Esophagus squamous epithelium (tissue), 5 donors: Measurements from ENCODE around the gene AK2. TPM values are rescaled to one million over a fixed set of nuclear protein-coding genes. Genes with fewer than 3 reads are reported as not detected.
A peak's percentile ranks its signal among the peaks of the same experiment; 100 is the strongest.

ENCODE experiments used
- DNase-seq: peaks from one replicate; lab custom pipeline; 2025; lab: John Stamatoyannopoulos, UW
- H3K27ac ChIP-seq, 4 donors: fragments of 200-600 bp; sonication (generic); one replicate each; pipeline ENCODE4 v1.5.1; 2016 to 2019; ENCODE audit warnings: mild to moderate bottlenecking in 1 of 4
- H3K27me3 ChIP-seq, 4 donors: fragments of 200-600 bp; sonication (generic); 1 replicate in 3 of 4; 2 replicates in 1 of 4; pipeline versions ENCODE4 v1.5.1 to v1.6.0; 2017 to 2021; ENCODE audit warnings: antibody characterized with exemption in 1 of 4
- H3K36me3 ChIP-seq, 3 donors: fragments of 200-600 bp; sonication (generic); one replicate each; pipeline ENCODE4 v1.5.1; 2016 to 2019
- H3K4me1 ChIP-seq, 3 donors: fragments of 200-600 bp; sonication (generic); one replicate each; pipeline ENCODE4 v1.5.1; 2017 to 2019
- H3K4me3 ChIP-seq, 4 donors: fragments of 200-600 bp; sonication (generic); 1 replicate in 3 of 4; 2 replicates in 1 of 4; pipeline ENCODE4 v1.5.1; 2016 to 2019; ENCODE audit warnings: mild to moderate bottlenecking in 2 of 4, moderate library complexity in 1 of 4
- H3K9me3 ChIP-seq, 3 donors: fragments of 200-600 bp; sonication (generic); one replicate each; pipeline ENCODE4 v1.5.1; 2016 to 2019
- POLR2A ChIP-seq, 4 donors: fragments of 450-650 bp; IDR thresholded peaks; one replicate each; pipeline ENCODE4 v1.6.1; 2017; ENCODE audit warnings: antibody characterized with exemption in 4 of 4, mild to moderate bottlenecking in 4 of 4, moderate library complexity in 3 of 4
- WGBS, 2 donors: methylation state at CpG; one replicate each; pipeline ENCODE4 v1.1.5; 2018; 5-methylcytosine and 5-hydroxymethylcytosine counted together
- intact Hi-C: fragments of 100-400 bp; cut with DNase I; formaldehyde crosslinking; loops from one replicate; pipeline ENCODE4 v1.15.0; 2022
- total RNA-seq, 4 donors: library from RNA; depleted of rRNA; stranded (reverse); fragments of >200 nt; gene quantifications; one replicate each; pipeline ENCODE4 v1.1.0, GENCODE V29; 2016
- TF ChIP-seq, protein P1 (sequence below), 6 experiments: fragments of 450-650 bp in 4 of 6; fragments of 200-600 bp in 2 of 6; sonication (generic) in 2 of 6; IDR thresholded peaks; one replicate each; pipeline ENCODE4 v1.5.1; 2016 to 2019; ENCODE audit warnings: antibody characterized with exemption in 6 of 6, mild to moderate bottlenecking in 4 of 6, moderate library complexity in 4 of 6
- donor health status: DM: yes; HTN: yes; CAD: no.

The AK2 gene
- total RNA-seq, 4 donors from 2014 or later: 126 to 167 (median 151) TPM

DNA sequence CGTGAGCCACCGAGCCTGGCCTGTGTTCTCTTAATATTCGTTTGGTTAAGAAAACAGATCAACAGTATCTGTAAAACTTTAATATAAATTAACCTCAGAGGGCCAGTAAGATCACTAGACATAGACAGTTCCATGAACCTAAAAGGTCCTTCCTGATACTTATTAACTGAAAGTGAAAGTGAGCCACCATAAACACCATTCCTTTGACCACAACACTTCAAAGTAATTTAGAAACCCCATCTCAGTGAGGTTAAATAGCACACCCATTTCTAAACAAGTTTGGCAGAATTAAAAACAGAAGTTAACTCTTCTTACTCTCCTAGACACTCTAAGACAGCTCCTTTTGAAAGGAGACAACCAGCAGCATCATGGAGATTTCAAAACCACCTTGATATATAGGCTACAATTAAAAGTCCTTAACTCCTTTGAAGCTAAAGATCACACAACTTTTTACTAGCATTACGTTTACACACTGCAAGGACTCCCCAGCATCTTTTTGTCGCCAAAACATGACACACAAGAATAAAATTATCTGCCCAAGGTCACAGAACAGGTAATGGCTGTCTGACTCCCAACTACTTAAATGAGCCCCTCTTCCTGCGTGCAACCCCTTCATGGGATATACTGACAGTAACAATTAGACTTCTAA lies 74.3 kb downstream of the AK2 start:
- no peak for DNase-seq
- intact Hi-C loops: no loop called here
- WGBS, 2 donors: 18 to 19% methylated on average over 6 of the region's 6 CpGs
- peak overlapping the region; percentile 86 to 93 (median 92) for H3K4me3 ChIP-seq
- TF ChIP-seq, protein P1, sequence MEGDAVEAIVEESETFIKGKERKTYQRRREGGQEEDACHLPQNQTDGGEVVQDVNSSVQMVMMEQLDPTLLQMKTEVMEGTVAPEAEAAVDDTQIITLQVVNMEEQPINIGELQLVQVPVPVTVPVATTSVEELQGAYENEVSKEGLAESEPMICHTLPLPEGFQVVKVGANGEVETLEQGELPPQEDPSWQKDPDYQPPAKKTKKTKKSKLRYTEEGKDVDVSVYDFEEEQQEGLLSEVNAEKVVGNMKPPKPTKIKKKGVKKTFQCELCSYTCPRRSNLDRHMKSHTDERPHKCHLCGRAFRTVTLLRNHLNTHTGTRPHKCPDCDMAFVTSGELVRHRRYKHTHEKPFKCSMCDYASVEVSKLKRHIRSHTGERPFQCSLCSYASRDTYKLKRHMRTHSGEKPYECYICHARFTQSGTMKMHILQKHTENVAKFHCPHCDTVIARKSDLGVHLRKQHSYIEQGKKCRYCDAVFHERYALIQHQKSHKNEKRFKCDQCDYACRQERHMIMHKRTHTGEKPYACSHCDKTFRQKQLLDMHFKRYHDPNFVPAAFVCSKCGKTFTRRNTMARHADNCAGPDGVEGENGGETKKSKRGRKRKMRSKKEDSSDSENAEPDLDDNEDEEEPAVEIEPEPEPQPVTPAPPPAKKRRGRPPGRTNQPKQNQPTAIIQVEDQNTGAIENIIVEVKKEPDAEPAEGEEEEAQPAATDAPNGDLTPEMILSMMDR (IDR thresholded peaks at IDR 0.05): no peak
- TF ChIP-seq POLR2A (IDR thresholded peaks at IDR 0.05): no peak
- peaks cover 8 to 60% (median 18%) of the 10 kb centered on the region in 3 donors for H3K4me1 ChIP-seq
- H3K27me3 ChIP-seq: no peaks in the 10 kb centered on the region
- peaks cover 0 to 11% (median 0%) of the 10 kb centered on the region in 3 donors for H3K36me3 ChIP-seq
- H3K27ac ChIP-seq: peak overlapping the region; percentile 67 to 99 (median 96)
- no peaks in the 10 kb centered on the region for H3K9me3 ChIP-seq

DNA sequence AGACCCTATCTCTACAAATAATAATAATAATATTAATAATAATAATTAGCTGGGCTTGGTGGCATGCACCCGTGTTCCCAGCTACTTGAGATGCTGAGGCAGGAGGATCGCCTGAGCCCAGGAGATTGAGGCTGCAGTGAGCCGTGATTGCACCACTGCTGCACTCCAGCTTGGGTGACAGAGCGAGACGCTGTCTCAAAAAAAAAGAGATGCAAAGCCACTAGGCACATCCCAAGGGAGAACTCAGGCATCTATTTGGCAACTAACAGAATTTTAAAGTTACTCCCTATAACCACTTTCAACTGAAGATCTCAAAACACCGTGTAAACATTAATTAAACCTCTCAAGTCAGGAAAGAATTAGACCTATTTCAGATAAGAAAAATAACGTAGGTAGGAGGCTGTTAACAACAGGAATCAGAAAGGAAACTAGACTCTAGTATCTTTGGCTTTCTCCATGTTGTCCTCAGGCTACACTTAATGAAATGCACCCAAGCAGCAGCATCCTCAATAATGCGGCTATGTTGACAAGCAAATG lies 75.8 kb downstream of the AK2 start:
- intact Hi-C loops: no loop called here
- TF ChIP-seq POLR2A (IDR thresholded peaks at IDR 0.05): no peak
- TF ChIP-seq, protein P1 (IDR thresholded peaks at IDR 0.05): no peak
- 55 to 60% methylated on average over 8 of the region's 8 CpGs for WGBS, 2 donors
- Histone ChIP-seq H3K4me1 (peaks cover 8 to 60% (median 18%) of the 10 kb centered on the region in 3 donors), H3K4me3 (no peak overlapping the region), H3K27me3 (no peaks in the 10 kb centered on the region), H3K27ac (peak overlapping the region in 1 of 4 donors; percentile 17), H3K36me3 (peaks cover 0 to 15% (median 0%) of the 10 kb centered on the region in 3 donors), H3K9me3 (no peaks in the 10 kb centered on the region)
- no peak for DNase-seq

DNA sequence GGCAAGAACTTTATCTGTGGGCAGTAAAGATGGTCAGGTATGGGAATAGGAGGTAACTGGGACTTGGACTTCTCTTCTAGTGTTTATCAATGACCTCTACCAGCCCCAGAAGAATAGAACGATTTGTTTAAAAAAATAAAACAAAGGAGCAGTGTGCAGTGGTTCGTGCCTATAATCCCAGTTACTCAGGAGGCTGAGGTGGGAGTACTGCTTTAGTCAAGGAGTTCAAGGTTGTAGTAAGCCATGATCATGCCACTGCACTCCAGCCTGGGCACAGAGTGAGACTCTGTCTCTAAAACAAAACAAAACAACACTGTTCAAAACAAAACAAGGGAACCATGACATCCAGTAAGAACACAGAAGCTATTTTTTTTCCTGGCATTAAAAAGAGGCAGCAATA lies 76.3 kb downstream of the AK2 start:
- Histone ChIP-seq H3K4me3 (no peak overlapping the region), H3K9me3 (no peaks in the 10 kb centered on the region), H3K36me3 (peaks cover 0 to 15% (median 0%) of the 10 kb centered on the region in 3 donors), H3K27ac (no peak overlapping the region), H3K27me3 (no peaks in the 10 kb centered on the region), H3K4me1 (peaks cover 8 to 59% (median 16%) of the 10 kb centered on the region in 3 donors)
- intact Hi-C loops: no loop called here
- DNase-seq: no peak
- 36 to 49% methylated on average over 2 of the region's 2 CpGs for WGBS, 2 donors
- TF ChIP-seq, protein P1 (IDR thresholded peaks at IDR 0.05): no peak
- no peak for TF ChIP-seq POLR2A (IDR thresholded peaks at IDR 0.05)

DNA sequence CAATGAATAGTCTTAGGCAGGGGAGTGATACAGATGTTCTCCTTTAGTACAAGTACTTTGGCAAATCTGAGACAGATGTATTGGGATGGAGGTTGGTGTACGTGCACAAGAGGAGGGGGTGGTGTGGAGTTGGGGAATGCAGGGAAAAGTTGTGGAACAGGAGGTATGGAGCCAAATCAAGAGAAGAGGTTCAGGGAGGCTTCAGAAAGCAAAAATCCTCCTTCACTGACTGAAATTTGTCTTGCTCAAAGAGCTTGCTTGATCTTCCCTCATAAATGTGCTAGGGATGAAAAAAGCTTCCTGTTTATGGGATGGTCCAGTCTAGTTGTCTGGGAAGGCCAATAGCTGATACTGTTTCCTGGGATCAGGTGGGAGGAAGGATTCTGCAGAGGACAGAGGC lies 77.9 kb downstream of the AK2 start:
- WGBS, 2 donors: 78 to 92% methylated on average over 1 of the region's 1 CpG
- Histone ChIP-seq H3K4me1 (peaks cover 8 to 54% (median 19%) of the 10 kb centered on the region in 3 donors), H3K4me3 (no peak overlapping the region), H3K9me3 (no peaks in the 10 kb centered on the region), H3K27ac (no peak overlapping the region), H3K36me3 (peaks cover 0 to 15% (median 0%) of the 10 kb centered on the region in 3 donors), H3K27me3 (no peaks in the 10 kb centered on the region)
- no peak for DNase-seq
- TF ChIP-seq, protein P1 (IDR thresholded peaks at IDR 0.05): no peak
- no peak for TF ChIP-seq POLR2A (IDR thresholded peaks at IDR 0.05)
- intact Hi-C loops: no loop called here

Other genes starting within 250 kb of the AK2 start
- 10 to 100 TPM; 46.7 to 92.0 (median 62.3) TPM for gene YARS1, start 219.5 kb downstream of the AK2 start, total RNA-seq
- 10 to 100 TPM in 2 of 4 donors, 1 to 10 TPM in 2; 6.5 to 20.0 (median 11.9) TPM for gene S100PBP, start 219.2 kb downstream of the AK2 start, total RNA-seq
- under 1 TPM in 2 of 4 donors, not detected in 2; 0.44 to 0.76 TPM for gene FNDC5, start 166.0 kb downstream of the AK2 start, total RNA-seq
- gene HPCA, start 150.4 kb downstream of the AK2 start, total RNA-seq: not detected
- 100 to 1,000 TPM; 151 to 255 (median 178) TPM for gene TMEM54, start 135.5 kb downstream of the AK2 start, total RNA-seq
- 10 to 100 TPM; 24.2 to 61.6 (median 46.4) TPM for gene RNF19B, start 72.1 kb downstream of the AK2 start, total RNA-seq
- gene AZIN2, start 44.3 kb upstream of the AK2 start, total RNA-seq: 1 to 10 TPM in 1 of 4 donors, under 1 TPM in 3; 0.27 to 1.5 (median 0.61) TPM
- gene TRIM62, start 145.2 kb upstream of the AK2 start, total RNA-seq: 10 to 100 TPM in 1 of 4 donors, 1 to 10 TPM in 3; 5.4 to 17.7 (median 8.0) TPM
- 10 to 100 TPM in 3 of 4 donors, 1 to 10 TPM in 1; 3.6 to 18.9 (median 13.7) TPM for gene ZNF362, start 219.6 kb upstream of the AK2 start, total RNA-seq